ENCODE data around the gene SHISA6. TPM values are rescaled to one million over a fixed set of nuclear protein-coding genes. Genes with fewer than 3 reads are reported as not detected.

Gene SHISA6
- total RNA-seq, 1 donor from 2014 or later = not detected

DNA sequence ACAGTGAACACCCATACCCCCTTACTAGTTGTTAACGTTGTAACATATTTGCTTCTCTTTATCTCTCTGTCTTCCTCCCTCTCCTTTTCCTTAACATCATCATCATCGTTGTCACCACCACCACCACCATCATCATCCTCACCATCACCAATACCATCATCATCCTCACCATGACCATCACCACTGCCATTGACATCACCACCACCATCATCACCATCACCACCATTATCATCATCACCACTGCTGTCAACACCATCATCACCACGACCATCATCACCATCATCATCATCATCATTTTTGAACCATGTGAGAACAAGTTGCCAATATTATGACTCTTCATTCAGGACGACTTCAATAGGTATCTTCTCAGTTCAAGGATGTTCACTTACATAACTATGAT, 35.5 kb downstream of the SHISA6 start:
- H3K4me3 Mint-ChIP-seq = no peak overlapping the region
- H3K4me1 Mint-ChIP-seq (ENCODE audit: low read depth) = no peaks in the 10 kb centered on the region

DNA sequence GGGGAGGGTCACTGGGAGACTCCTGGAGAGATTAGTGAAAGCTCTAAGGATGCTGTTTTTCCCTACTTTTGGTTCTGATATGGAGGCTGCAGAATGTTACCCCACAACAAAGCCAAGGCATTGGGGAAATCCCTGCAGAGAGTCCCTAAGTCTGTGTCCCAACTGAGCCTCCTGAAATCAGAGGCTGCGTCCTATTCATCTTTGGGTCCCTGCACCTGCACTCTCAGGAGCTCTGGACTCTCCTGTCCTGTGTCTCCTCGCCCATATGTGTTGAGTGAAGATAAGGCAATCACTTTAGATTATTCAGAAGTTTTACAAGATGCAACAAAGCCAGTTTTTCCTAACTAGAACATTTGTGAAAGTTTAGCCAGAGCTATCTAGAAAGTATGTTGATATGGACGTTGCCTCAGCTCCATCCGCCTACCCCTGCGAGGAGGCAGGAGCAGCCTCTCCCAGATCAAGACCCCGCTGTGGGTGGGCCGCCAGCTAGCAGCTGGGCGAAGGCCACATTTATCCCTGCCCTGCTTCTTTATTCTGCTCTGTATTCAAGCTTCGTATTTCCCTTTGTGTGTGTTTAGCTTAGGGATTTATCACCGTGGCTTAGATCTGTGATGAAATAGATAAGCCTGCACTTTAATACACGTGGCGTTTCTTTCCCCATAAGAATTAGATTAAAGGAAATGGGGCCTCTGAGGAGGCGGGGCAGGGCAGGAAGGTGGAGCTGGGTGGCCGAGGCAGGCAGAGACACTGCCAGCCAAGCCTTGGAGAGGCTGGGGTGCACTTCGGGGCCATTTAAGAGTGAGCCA, 37.4 kb downstream of the SHISA6 start:
- Mint-ChIP-seq H3K27me3 (ENCODE audit: insufficient read depth) (no peaks in the 10 kb centered on the region), H3K4me1 (ENCODE audit: low read depth) (no peaks in the 10 kb centered on the region), H3K4me3 (no peak overlapping the region), H3K9me3 (peaks cover 8% of the 10 kb centered on the region), H3K27ac (no peak overlapping the region), H3K36me3 (ENCODE audit: low read depth) (no peaks in the 10 kb centered on the region)
- no peak for DNase-seq (ENCODE audit: low spot score)
- intact Hi-C loops (cut with micrococcal nuclease) = no loop called here

More for the DNA sequence above, 35.5 kb downstream of the SHISA6 start:
- Mint-ChIP-seq H3K27me3 (ENCODE audit: insufficient read depth) (no peaks in the 10 kb centered on the region), H3K27ac (no peak overlapping the region), H3K36me3 (ENCODE audit: low read depth) (no peaks in the 10 kb centered on the region), H3K9me3 (peaks cover 17% of the 10 kb centered on the region)
- intact Hi-C loops (cut with micrococcal nuclease) = no loop called here
- no peak for DNase-seq (ENCODE audit: low spot score)

- H3K36me3 Mint-ChIP-seq (ENCODE audit: low read depth) = no peaks in the 10 kb centered on the region
- H3K27me3 Mint-ChIP-seq (ENCODE audit: insufficient read depth) = no peaks in the 10 kb centered on the region
- H3K27ac Mint-ChIP-seq = no peak overlapping the region
- H3K9me3 Mint-ChIP-seq = peaks cover 8% of the 10 kb centered on the region
- H3K4me3 Mint-ChIP-seq = no peak overlapping the region
- no peaks in the 10 kb centered on the region for H3K4me1 Mint-ChIP-seq (ENCODE audit: low read depth)
- no peak for DNase-seq (ENCODE audit: low spot score)
- intact Hi-C loops (cut with micrococcal nuclease) = no loop called here
These were observed 37.9 kb downstream of the SHISA6 start for GRCh38 chr17:11278992-11279270.

- no peak for DNase-seq (ENCODE audit: low spot score)
- H3K4me3 Mint-ChIP-seq = no peak overlapping the region
- no peaks in the 10 kb centered on the region for H3K4me1 Mint-ChIP-seq (ENCODE audit: low read depth)
- intact Hi-C loops (cut with micrococcal nuclease) = no loop called here
- H3K27ac Mint-ChIP-seq = no peak overlapping the region
- H3K36me3 Mint-ChIP-seq (ENCODE audit: low read depth) = no peaks in the 10 kb centered on the region
- H3K9me3 Mint-ChIP-seq = peaks cover 12% of the 10 kb centered on the region
- H3K27me3 Mint-ChIP-seq (ENCODE audit: insufficient read depth) = no peaks in the 10 kb centered on the region
These were observed 38.8 kb downstream of the SHISA6 start for GRCh38 chr17:11279776-11280344.

DNA sequence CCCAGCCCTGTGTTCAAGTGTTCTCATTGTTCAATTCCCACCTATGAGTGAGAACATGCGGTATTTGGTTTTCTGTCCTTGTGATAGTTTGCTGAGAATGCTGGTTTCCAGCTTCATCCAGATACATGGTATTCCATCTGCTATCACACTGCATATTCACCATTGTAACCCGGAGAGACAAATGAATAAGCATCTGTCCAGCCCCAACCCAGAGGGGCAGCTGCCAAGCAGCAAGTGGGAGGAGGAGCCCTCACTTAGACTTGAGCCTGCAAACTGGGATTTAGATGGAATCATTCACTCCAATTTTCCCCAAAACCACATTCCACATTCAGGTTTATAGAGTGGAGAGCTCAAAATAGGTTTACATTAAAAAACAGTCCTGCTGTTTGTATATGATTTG, 41.6 kb downstream of the SHISA6 start:
- Mint-ChIP-seq H3K4me3 (no peak overlapping the region), H3K36me3 (ENCODE audit: low read depth) (no peaks in the 10 kb centered on the region), H3K9me3 (peaks cover 12% of the 10 kb centered on the region), H3K4me1 (ENCODE audit: low read depth) (no peaks in the 10 kb centered on the region), H3K27me3 (ENCODE audit: insufficient read depth) (no peaks in the 10 kb centered on the region), H3K27ac (no peak overlapping the region)
- no peak for DNase-seq (ENCODE audit: low spot score)
- intact Hi-C loops (cut with micrococcal nuclease) = no loop called here

DNA sequence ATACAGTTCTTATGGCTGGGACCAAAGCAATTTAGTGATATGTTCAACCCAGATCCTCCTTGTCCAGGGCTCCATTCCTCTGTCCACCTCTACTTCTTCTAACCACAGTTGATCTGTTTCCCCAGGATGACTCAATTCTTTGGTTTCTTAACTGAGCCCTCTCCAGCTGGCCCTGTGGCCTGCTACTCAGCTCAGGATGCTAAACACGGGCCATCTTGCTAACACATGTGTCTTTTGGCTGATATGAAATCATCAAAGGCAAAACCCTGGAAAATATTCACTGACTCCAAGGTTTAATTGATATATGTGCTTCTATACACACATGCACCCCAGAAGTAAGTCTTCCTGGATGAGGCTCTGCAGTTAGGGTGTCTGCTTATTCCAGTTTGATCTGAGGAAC, 43.8 kb downstream of the SHISA6 start:
- no peaks in the 10 kb centered on the region for H3K27me3 Mint-ChIP-seq (ENCODE audit: insufficient read depth)
- no peak overlapping the region for H3K4me3 Mint-ChIP-seq
- intact Hi-C loops (cut with micrococcal nuclease) = no loop called here
- no peak overlapping the region for H3K27ac Mint-ChIP-seq
- H3K4me1 Mint-ChIP-seq (ENCODE audit: low read depth) = no peaks in the 10 kb centered on the region
- no peak for DNase-seq (ENCODE audit: low spot score)
- H3K36me3 Mint-ChIP-seq (ENCODE audit: low read depth) = no peaks in the 10 kb centered on the region
- peaks cover 12% of the 10 kb centered on the region for H3K9me3 Mint-ChIP-seq

DNA sequence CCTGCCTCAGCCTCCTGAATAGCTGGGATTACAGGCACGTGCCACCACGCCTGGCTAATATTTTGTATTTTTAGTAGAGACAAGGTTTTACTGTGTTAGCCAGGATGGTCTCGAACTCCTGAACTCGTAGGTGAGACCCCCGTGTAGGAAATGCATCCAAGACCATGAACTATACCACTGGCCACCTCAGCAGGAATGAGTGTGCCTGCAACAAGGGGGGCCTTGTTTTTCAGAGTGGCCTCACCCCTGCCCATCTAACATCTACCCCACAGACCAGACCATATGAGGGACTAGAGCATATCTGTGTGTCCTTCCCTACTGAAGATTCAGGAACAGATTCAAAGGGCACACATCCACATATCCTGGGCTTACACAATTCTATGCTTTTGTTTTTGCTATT, 44.9 kb downstream of the SHISA6 start:
- H3K27ac Mint-ChIP-seq = no peak overlapping the region
- peaks cover 6% of the 10 kb centered on the region for H3K9me3 Mint-ChIP-seq
- no peak for DNase-seq (ENCODE audit: low spot score)
- H3K4me1 Mint-ChIP-seq (ENCODE audit: low read depth) = no peaks in the 10 kb centered on the region
- intact Hi-C loops (cut with micrococcal nuclease) = no loop called here
- H3K27me3 Mint-ChIP-seq (ENCODE audit: insufficient read depth) = no peaks in the 10 kb centered on the region
- no peak overlapping the region for H3K4me3 Mint-ChIP-seq
- no peaks in the 10 kb centered on the region for H3K36me3 Mint-ChIP-seq (ENCODE audit: low read depth)

DNA sequence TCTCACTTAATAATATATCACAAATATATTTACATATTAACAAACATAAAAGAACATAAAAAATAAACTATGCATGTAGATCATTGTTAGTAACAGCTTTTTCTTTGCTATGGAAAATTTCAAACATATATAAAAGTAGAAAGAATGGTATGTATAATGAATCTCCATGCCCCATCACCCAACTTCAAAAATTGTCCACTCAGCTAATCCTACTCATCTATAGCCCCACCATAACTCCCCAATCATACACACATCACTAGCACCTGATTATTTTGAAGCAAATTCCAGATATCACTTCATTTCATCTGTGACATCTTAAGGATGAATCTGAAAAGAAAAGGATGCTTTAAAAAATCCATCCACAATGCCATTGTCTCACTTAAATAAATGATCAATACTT, 46.8 kb downstream of the SHISA6 start:
- H3K27me3 Mint-ChIP-seq (ENCODE audit: insufficient read depth) = no peaks in the 10 kb centered on the region
- H3K9me3 Mint-ChIP-seq = peaks cover 4% of the 10 kb centered on the region
- intact Hi-C loops (cut with micrococcal nuclease) = no loop called here
- DNase-seq (ENCODE audit: low spot score) = no peak
- no peaks in the 10 kb centered on the region for H3K36me3 Mint-ChIP-seq (ENCODE audit: low read depth)
- no peaks in the 10 kb centered on the region for H3K4me1 Mint-ChIP-seq (ENCODE audit: low read depth)
- no peak overlapping the region for H3K27ac Mint-ChIP-seq
- no peak overlapping the region for H3K4me3 Mint-ChIP-seq

DNA sequence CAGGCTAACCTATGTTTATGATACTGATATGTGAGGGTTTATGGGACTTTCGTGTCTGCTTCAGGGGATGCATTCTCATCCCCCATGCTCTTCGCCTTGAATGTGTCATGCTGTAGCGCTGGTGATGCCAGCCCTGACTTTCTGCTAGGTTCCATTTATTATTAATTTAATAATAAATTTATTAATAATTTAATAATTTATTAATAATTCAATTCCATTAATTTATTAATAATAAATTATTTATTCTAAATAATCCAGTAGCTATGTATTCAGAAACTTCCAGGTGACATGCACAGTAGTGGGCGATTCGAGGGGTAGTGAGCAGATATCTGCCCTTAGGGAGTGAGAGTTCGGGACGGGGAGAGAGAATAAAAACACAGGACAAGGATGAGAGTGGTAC, 49.8 kb downstream of the SHISA6 start:
- no peak overlapping the region for H3K4me3 Mint-ChIP-seq
- no peak for DNase-seq (ENCODE audit: low spot score)
- H3K27me3 Mint-ChIP-seq (ENCODE audit: insufficient read depth) = no peaks in the 10 kb centered on the region
- intact Hi-C loops (cut with micrococcal nuclease) = loop anchor here (10.0 kb wide), 1 partner anchor 416 kb away; no protein-coding TSS in a partner anchor
- no peak overlapping the region for H3K27ac Mint-ChIP-seq
- no peaks in the 10 kb centered on the region for H3K36me3 Mint-ChIP-seq (ENCODE audit: low read depth)
- H3K4me1 Mint-ChIP-seq (ENCODE audit: low read depth) = no peaks in the 10 kb centered on the region
- H3K9me3 Mint-ChIP-seq = no peaks in the 10 kb centered on the region

DNA sequence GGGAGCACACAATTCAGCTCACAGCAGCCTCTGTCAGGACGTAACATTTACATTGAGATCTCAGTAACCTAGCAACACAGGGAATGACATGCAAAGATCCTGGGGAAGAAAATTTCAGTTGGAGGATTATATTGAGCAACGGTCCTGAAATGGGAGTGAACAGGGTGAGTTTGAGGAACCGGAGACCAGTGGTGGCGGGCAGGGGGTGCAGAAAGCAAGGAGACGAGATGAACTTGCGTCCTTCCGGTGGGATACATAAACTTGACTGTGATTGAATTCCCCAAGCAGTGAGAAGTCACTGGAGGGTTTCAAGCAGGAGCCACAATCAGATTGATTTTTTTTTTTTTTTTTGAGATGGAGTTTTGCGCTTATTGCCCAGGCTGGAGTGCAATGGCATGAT, 51.5 kb downstream of the SHISA6 start:
- H3K9me3 Mint-ChIP-seq = no peaks in the 10 kb centered on the region
- H3K27me3 Mint-ChIP-seq (ENCODE audit: insufficient read depth) = no peaks in the 10 kb centered on the region
- no peaks in the 10 kb centered on the region for H3K36me3 Mint-ChIP-seq (ENCODE audit: low read depth)
- intact Hi-C loops (cut with micrococcal nuclease) = loop anchor here (10.0 kb wide), 1 partner anchor 418 kb away; no protein-coding TSS in a partner anchor
- no peak overlapping the region for H3K27ac Mint-ChIP-seq
- no peak overlapping the region for H3K4me3 Mint-ChIP-seq
- no peak for DNase-seq (ENCODE audit: low spot score)
- no peaks in the 10 kb centered on the region for H3K4me1 Mint-ChIP-seq (ENCODE audit: low read depth)

GRCh38 chr17:11293480-11293879, 52.5 kb downstream of the SHISA6 start:
- no peaks in the 10 kb centered on the region for H3K27me3 Mint-ChIP-seq (ENCODE audit: insufficient read depth)
- H3K4me1 Mint-ChIP-seq (ENCODE audit: low read depth) = no peaks in the 10 kb centered on the region
- H3K36me3 Mint-ChIP-seq (ENCODE audit: low read depth) = no peaks in the 10 kb centered on the region
- intact Hi-C loops (cut with micrococcal nuclease) = loop anchor here (10.0 kb wide), 1 partner anchor 419 kb away; no protein-coding TSS in a partner anchor
- no peaks in the 10 kb centered on the region for H3K9me3 Mint-ChIP-seq
- DNase-seq (ENCODE audit: low spot score) = no peak
- H3K27ac Mint-ChIP-seq = no peak overlapping the region
- H3K4me3 Mint-ChIP-seq = no peak overlapping the region

GRCh38 chr17:11294826-11295225, 53.8 kb downstream of the SHISA6 start:
- no peaks in the 10 kb centered on the region for H3K36me3 Mint-ChIP-seq (ENCODE audit: low read depth)
- no peaks in the 10 kb centered on the region for H3K27me3 Mint-ChIP-seq (ENCODE audit: insufficient read depth)
- no peak overlapping the region for H3K4me3 Mint-ChIP-seq
- H3K4me1 Mint-ChIP-seq (ENCODE audit: low read depth) = no peaks in the 10 kb centered on the region
- DNase-seq (ENCODE audit: low spot score) = no peak
- no peaks in the 10 kb centered on the region for H3K9me3 Mint-ChIP-seq
- no peak overlapping the region for H3K27ac Mint-ChIP-seq
- intact Hi-C loops (cut with micrococcal nuclease) = loop anchor here (10.0 kb wide), 1 partner anchor 420 kb away; no protein-coding TSS in a partner anchor

DNA sequence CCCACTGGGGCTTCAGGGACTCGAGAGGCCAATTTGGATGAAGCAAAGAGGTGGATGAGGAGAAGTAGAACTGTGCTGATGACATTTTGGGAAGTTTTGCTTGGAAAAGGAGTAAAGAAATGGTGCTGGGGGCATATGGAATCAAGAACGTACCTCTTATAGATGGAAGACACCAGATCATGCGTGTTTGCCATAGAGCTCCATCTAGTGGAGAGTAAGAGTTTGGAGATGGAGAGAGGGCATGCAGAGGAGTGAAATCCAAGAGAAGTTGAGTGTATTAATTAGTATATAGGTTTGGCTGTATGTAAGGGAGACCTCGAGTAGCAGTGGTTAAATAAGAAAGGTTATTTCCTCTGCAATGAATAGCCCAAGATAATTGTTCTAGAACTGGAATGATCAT, 56.0 kb downstream of the SHISA6 start:
- intact Hi-C loops (cut with micrococcal nuclease) = loop anchor here (10.0 kb wide), 1 partner anchor 422 kb away; no protein-coding TSS in a partner anchor
- H3K9me3 Mint-ChIP-seq = peaks cover 7% of the 10 kb centered on the region
- no peaks in the 10 kb centered on the region for H3K27me3 Mint-ChIP-seq (ENCODE audit: insufficient read depth)
- H3K4me1 Mint-ChIP-seq (ENCODE audit: low read depth) = no peaks in the 10 kb centered on the region
- no peak overlapping the region for H3K27ac Mint-ChIP-seq
- no peak overlapping the region for H3K4me3 Mint-ChIP-seq
- no peak for DNase-seq (ENCODE audit: low spot score)
- no peaks in the 10 kb centered on the region for H3K36me3 Mint-ChIP-seq (ENCODE audit: low read depth)

All from activated T-helper 1 cell treated with anti-CD3 and anti-CD28 coated beads, Interleukin-12 subunit alpha, Interleukin-12 subunit beta, Interleukin-2, Interleukin-4 antibody, amounts not matched to agents 30 ng/mL and 10 ng/mL and 1 ng/mL, durations not matched to agents 14 hours and 24 hours and 36 hours (primary cell).